ENCODE measurements around the gene PBRM1.
A peak's percentile ranks its signal among the peaks of the same experiment; 100 is the strongest.

The PBRM1 gene

DNA sequence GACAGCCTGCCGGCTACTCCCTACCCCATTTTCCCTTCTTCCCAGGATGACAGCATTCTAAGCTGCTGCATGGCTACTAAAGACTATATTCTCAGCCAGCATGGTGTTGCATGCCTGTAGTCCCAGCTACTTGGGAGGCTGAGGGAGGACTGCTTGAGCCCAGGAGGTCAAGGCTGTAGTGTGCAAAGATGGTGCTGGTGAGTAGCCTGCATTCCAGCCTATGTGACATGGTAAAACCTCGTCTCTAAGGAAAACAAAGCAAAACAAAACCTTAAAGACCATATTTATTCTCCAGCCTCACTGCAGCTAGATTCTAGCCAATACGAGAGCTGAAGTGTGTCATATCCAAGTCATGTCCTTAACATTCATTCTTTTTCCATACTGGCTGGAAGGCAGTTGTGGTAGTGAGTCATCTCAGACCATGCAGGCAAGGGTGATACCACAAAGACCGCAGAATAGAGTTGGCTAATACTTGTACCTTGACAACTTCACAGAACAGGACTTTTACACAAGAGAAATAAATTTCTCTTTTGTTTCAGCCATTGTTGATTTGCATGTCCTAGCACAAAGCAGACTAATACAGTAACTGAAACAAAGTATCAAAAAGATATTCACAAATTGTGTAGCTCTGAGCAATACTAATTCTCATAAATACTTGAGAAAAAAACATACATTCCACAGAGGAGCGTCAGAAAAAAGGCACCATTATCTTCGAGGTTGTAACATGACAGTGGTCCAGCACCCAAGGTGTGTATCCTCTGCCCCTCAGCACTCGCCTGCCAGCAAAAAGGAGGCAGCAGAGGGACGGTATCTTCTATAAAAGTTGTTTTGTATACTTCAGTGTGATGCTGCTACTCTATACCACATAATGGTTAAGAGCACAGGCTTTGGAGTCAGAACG lies 14.8 kb downstream of the PBRM1 start:
- DNase-seq (ENCODE audit: low read depth in 3 of 3) = peak; percentile 20 to 47 (median 20)

DNA sequence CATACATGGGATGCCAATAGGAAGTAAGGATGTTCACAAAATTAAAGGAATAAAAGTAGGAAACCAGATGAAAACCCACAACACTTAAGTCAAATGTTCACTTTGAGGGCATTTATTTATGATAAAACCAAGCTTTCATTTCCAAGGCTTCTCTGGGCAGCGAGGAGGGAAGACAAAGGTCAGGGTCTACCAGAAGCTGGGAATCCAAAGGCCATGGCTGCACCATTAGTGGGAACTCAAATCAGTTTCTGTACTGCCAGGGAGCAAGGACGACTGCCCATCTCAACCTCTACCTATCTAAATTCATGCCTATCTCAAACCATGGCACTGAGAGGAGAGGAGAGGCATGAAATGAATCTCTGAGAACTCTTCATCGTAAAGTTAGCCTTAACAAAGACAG lies 22.6 kb downstream of the PBRM1 start:
- DNase-seq (ENCODE audit: low read depth in 3 of 3) = no peak

DNA sequence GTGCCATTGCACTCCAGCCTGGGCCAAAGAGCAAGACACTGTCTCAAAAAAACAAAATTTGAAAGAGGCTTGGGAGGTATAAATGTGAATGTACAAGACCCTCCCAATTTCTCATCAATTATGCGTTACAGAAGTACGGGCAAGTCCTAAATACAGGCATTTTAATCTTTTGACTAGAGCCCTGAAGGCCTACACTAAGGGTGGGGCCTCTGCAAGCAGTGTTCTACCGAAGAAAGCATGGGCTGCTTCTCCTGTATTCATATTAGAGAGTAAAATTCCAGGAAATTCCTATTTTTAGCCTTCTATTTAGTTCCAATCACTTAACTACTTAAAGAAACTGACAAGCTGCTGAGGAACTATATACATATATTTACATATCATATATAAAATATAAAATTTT lies 25.7 kb downstream of the PBRM1 start:
- no peak for DNase-seq (ENCODE audit: low read depth in 3 of 3)

DNA sequence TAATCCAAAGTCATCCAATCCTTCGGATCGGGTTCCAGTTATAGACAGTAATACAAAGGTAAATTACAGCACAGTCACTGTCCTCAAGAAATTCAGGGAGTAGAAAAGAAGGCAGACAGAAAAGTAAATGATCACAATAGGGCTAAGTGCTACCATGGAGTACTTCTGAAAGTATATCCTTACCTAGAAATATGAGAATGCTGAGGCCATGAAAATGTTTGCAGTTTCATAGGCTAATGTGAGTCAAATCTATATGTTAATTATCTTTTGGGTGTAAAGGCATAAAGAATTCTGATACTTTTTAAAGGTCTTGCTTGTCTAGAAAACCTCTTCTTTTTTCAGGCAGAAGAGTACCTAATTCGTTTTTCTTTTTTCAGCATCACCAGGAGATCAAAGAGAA lies 29.8 kb downstream of the PBRM1 start:
- DNase-seq (ENCODE audit: low read depth in 3 of 3) = no peak

DNA sequence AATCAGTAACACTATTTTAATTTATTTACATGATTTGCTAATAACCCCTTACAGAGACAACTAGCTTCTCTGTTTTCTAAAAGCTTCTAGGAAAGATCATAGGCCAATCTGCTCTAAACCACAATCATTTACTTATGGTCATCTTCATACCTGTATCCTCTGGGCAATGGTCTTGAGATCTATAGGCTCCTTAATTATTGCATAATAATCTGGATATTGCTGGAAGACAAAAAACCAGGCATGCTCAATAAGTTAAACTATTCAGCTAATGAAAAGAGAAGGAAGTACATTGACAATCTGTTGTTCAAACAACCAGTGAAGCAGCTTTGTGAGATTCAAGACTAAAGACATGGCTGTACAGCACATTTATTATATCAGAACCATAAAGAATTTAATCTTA lies 34.1 kb downstream of the PBRM1 start:
- DNase-seq (ENCODE audit: low read depth in 3 of 3) = no peak

DNA sequence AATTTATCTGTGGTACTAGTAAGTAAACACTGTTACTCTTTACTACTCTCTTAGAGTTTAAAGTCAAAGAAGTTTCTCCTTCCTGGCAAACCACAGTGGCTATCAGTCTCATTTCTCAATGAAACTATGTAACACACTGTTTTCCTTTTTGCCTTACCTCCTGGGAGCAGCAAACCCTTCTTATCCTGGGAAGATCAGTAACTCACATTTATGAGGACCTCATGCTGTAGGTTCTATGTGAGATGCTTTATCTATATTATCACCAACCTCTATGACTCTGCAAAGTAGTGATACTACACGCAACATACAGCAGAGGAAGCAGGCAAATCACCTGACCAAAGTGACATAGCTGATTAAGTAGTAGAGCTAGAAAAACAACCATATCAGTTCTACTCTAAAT lies 35.3 kb downstream of the PBRM1 start:
- DNase-seq (ENCODE audit: low read depth in 3 of 3) = no peak

DNA sequence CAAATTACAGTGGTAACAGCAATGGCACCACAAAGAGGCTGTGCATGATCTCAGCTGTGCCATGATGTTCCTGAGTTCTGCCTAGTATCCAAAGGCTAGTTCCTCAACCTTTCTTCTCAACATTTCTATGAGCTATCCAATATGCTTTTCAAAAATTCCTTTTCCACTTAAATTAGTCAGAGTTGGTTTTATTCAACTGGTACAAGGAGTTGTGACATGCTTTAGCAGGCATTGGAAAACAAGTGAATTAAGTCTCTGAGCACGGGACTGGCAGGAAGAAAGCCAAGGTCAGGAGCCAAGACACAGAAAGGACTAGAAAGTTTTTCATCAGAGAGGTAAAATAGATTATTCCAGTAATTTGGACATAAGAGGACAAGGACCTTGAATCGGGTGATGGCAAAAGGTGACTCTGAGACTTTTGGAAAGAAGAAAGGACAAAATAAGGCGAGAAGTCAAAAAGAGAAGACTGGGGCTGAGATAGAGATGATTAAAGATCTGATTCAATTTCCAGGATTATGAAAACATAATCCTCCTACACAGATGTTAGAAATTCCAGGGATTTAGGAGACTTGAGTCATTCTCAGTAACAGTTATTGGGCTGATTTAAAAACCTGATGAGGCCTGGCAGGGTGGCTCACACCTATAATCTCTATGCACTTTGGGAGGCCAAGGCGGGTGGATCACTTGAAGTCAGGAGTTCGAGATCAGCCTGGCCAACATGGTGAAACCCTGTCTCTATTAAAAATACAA lies 36.1 kb downstream of the PBRM1 start:
- no peak for DNase-seq (ENCODE audit: low read depth in 3 of 3)

DNA sequence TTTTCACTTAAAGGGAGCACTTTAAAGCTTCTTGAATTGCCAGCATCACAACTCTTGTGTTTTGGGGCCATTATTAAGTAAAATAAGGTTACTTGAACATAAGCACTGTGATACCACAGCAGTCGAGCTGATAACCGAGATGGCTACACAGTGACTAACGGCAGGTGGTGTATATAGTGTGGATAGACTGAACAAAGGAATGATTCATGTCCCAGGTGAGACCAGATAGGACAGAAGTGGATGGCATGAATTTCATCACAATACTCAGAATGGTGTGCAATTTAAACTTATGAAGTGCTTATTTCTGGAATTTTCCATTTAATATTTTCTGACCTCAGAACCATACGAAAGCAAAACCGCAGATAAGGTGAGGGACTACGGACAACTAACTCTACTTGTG lies 40.2 kb downstream of the PBRM1 start:
- no peak for DNase-seq (ENCODE audit: low read depth in 3 of 3)

DNA sequence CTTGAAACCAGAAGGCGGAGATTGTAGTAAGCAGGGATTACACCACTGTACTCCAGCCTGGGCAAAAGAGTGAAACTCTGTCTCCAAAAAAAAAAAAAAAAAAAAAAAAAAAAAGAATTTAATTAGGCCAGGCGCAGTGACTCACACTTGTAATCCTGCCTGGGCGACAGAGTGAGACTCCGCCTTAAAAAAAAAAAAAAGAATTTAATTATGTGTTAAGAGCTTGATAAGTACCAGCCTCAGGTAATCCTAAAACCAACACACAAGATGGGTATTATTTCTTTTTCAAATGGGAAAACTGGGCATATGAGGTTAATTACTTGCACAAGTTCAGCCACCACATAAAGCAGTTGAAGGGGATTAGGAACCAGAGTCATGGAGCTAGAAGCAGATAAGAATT lies 49.0 kb downstream of the PBRM1 start:
- no peak for DNase-seq (ENCODE audit: low read depth in 3 of 3)

DNA sequence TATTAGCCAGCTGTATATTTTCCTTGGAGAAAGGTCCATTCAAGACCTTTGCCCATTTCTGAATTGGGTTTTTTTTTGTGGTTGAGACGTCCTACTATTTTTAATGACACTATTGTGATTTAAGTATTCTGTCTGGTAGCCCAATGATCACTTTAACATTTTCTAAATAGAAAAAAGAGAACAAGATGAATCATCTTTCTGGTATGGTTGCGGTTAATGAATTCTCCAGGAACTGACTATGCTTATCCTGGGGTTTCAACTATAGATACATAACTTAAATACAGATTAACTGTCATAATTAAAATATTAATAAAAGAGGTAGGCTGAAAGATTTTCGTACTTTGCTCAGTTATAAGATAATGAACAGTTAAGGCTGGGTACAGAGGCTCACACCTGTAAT lies 51.9 kb downstream of the PBRM1 start:
- no peak for DNase-seq (ENCODE audit: low read depth in 3 of 3)

DNA sequence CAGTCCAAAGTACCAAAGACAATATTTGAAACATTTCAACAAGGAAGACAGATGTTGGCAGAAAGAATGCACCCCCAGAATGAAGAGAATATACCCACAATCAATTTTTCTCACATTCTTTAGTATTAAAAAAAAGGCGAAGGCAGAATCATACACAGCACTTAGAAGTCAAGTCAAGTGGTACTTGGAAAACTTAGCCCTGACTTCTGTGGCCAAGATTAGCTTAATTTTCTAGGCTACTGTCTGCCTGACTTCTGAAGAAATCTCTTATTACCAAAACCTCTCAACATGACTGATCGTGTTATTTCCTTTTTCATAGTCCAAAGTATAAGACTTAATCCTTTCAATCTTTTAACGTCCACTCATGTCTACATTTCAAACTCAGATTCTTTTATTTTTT lies 60.7 kb downstream of the PBRM1 start:
- DNase-seq (ENCODE audit: low read depth in 3 of 3) = no peak

DNA sequence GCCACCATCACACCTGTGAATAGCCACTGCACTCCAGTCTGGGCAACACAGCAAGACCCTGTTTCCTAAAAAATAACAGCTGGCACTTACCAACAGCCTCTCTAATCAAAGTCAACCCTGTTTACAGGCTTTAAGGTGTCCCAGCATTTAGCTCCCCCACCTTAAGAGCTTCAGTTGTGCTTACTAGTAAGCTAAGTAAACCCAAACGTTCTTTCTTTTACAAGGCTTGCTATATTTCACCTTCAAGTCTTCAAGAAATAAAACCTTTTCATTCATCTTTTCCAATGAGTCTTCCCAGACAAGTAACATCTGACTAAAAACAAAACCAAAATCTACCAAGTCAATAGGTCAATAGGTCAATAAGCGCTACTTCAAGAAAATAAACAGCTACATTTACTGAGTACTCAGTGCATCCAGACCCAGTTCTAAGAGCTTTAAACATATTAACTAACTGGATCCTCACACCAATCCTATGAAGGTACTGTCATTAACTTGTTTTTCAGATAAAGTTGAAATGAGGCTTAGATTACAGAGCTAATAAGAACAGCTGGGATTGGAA lies 62.4 kb downstream of the PBRM1 start:
- no peak for DNase-seq (ENCODE audit: low read depth in 3 of 3)

DNA sequence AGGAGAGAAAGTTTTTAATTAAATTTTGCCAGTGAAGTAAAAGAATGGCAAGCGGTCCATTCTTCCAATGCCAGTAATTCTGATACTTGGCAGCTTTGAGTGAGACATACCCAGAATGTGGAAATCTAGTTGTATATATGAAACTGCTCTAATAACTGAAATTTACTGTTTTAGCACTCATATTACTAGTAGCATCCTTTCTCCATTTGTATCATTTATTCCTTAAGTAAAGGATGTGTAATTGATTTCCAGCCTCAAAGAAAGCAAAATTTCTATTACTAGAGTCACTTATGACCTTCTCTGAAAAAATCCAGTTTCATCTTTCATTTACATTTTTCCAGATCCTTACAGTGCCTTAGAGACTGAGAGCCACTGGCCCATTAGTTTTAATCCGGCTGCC lies 65.1 kb downstream of the PBRM1 start:
- no peak for DNase-seq (ENCODE audit: low read depth in 3 of 3)

DNA sequence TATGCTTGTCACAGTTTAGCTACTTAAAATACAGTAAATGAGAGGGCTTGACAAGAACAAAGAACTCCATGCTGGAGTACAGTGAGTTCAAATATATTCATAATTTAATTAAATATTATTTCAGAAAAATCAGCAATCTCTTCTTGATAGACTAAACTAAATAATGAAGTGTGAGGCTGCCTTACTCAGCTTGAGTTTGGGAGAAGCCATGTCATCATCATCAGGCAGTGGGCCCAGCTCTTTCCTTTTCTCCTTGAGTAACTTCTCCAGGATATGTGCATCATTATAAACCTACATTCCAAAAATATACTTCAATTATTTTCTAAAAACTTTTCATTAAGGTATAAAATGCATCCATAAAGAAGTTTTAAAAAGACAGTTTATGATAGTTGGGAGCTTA lies 70.5 kb downstream of the PBRM1 start:
- DNase-seq (ENCODE audit: low read depth in 3 of 3) = no peak

DNA sequence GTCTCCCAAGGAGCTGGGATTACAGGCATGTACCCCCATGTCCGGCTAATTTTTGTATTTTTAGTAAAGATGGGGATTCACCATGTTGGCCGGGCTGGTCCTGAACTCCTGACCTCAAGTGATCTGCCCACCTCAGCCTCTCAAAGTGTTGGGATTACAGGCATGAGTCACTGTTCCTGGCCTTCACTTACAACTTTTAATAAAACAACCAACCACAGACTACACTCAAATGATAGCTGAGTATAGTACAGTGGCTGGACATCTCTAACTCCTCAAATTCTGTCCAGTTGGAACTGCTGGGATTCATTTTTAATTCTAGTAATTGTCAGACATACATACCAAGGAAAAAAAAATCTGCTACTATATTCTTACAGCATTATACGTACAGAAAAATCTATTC lies 71.0 kb downstream of the PBRM1 start:
- DNase-seq (ENCODE audit: low read depth in 3 of 3) = no peak

DNA sequence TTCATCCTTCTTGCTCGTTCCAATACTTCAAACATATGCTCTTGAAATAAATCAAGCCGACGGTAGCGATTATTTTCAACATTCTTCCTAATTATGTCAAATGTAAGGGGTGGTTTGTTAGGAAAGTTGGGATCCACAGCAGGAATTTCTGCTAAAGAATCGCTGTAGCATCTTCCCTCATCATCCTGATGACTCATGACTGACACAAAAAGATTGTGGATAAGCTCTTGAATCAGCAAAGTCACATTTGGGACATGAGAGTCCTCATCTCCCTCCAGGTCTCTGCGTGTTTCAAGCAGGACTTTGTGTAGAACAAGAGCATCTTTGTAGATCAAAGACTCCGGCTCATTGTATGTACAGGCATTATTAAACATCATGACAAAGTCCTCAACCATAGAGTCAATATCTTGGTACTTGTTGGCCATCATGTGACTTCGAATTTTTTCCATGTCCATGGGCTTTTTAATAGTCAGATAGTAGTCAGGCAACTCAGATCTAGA lies 76.3 kb downstream of the PBRM1 start:
- no peak for DNase-seq (ENCODE audit: low read depth in 3 of 3)

DNA sequence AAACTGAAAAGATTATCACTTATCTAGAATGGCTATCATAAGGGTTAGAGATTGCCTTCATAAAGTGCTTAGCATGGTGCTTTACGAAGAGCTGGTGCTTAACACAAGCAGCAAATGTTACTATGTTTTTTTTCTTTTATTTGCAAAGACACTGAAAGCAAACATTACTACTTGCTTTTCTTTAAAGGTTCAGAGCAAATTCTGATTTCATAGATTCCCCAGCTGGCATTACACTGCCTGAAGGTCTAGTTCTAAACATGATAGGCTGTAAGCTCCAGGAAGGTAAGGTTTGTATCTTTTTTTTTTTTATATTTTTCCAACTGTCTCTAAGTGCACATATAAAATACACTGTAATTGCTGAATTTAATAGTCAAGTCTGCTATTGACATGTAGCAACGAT lies 77.4 kb downstream of the PBRM1 start:
- no peak for DNase-seq (ENCODE audit: low read depth in 3 of 3)

DNA sequence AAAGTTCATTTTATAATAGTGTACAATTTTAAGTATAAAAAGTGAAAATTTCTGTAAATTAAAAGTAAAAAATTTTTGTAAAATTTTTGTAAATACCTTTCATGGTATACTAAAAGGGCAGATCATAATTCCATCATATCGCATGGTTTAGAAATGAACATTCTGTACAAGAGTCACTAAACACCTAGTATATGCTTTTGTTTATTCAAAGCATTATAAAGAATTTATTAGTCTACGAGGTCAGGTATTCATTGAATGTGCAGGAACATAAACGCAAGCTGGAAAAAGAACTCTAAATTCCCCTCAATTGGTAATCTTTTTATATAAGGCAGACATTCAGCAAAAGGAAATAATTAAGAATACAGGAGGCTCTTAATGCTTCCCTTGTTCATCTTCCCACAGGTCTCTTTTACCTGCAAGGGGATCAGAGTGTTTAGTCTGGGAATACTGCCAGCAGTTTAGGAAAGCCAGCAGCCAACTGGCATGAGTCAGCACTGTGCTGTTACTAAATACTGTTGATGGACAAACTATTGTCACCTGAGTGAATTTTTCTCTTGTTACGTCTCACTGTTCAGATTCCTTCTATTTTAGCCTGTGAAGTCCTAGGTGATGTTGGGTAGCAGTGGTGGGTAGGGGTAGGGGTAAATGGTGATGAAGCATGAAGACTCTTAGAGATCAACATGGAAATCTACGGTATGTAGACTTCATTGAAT lies 79.2 kb downstream of the PBRM1 start:
- DNase-seq (ENCODE audit: low read depth in 3 of 3) = no peak

DNA sequence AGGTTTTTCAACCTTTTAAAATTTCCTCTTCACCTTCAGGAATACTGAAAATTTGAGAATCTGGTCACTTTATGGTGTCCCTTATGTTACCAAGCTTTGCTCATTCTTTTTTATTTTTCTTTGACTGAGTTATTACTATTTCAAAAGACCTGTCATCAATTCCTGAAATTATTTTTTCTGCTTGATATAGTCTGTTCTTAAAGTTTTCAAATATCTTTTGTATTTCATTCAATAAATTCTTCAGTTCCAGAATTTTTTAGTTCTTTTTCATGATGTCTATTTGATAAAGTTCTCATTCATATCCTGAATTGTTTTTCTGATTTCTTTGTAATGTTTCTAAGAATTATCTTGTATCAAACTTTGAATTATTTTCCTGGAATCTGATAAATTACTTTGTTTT lies 85.5 kb downstream of the PBRM1 start:
- DNase-seq (ENCODE audit: low read depth in 3 of 3) = no peak

DNA sequence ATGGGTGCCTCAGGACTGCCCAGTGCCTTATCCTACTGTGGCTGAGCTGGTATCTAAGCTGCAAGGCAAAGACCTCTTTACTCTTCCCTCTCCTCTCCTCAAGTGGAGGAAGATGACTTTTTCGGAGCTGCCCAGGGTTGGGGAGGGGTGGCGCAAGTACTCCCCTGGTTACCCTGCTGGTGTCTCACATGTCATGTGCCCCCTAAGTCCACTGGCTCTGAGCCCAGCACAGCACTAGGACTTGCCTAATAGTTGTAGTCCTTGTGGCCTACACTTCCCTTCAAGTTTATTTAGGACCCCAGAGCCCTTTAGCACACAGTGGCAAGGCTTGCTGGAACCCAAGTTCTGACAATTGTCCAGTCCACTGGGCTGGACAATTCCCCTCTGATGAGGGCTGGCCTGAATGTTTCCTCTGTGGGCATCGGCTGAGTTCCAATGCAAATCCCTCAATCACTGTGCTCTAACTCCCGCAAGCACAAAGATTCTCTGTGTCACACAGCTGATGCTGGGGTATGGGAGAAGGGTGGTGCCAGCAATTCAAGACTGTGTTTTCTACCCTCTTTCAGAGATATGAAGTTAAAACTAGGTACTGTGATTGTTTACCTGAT lies 89.0 kb downstream of the PBRM1 start:
- no peak for DNase-seq (ENCODE audit: low read depth in 3 of 3)

DNA sequence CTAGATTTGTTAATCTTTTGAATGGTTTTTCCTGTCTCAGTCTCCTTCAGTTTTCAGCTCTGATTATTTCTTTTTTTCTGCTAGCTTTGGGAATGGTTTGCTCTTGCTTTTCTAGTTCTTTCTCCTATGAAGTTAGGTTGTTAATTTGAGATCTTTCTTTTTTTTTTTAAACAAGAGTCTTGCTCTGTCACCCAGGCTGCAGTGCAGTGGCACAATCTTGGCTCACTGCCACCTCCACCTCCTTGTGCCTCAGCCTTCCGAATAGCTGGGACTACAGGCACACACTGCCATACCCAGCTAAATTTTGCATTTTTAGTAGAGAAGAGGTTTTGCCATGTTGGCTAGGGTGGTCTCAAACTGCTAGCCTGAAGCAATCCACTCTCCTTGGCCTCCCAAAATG lies 92.6 kb downstream of the PBRM1 start:
- no peak for DNase-seq (ENCODE audit: low read depth in 3 of 3)
